HepG2 (cell line): ENCODE results near the gene LDHB. TPM values are rescaled to one million over a fixed set of nuclear protein-coding genes. Genes with fewer than 3 reads are reported as not detected.

ENCODE experiments used
- polyA plus RNA-seq, 8 experiments: library from polyadenylated mRNA; depleted of rRNA in 3 of 8; stranded (reverse) in 7 of 8; unstranded in 1 of 8; fragments of >200 nt; fragmentation: Illumina TruSeq in 4 of 8; extraction: Trizol in 4 of 8; gene quantifications; 2 replicates each; pipeline versions ENCODE4 v1.2.1 to v1.2.3, GENCODE V29; 2011 to 2016; ENCODE audit warnings: low read depth in 4 of 8, missing spikeins in 1 of 8, mixed read lengths in 1 of 8; ENCODE audit not compliant: insufficient read depth in 1 of 8
- total RNA-seq, 5 experiments: library from RNA; depleted of rRNA; stranded (reverse); fragments of >200 nt; fragmentation: Illumina TruSeq; extraction: Trizol; gene quantifications; 2 replicates each; pipeline ENCODE4 v1.2.3, GENCODE V29; 2016; ENCODE audit warnings: low read depth in 1 of 5

Gene LDHB
- total and polyA plus RNA-seq, 2 of the 13 experiments (the other 11 are each of a cell fraction or from before 2014, with no cell fraction given): 0.08 TPM; not detected in 1

Other genes with a start within 250 kb of the LDHB start
- 9.6 and 15.5 TPM in 2 replicates for gene PYROXD1, start 220.2 kb downstream of the LDHB start, total RNA-seq (2016; rRNA removed; fragmentation: Illumina TruSeq; extraction: Trizol)
- 4.3 and 5.0 TPM in 2 replicates for gene PYROXD1, start 220.2 kb downstream of the LDHB start, polyA plus RNA-seq (2011; rRNA removed)
- 41.5 and 71.8 TPM in 2 replicates for gene RECQL, start 156.2 kb downstream of the LDHB start, total RNA-seq (2016; rRNA removed; fragmentation: Illumina TruSeq; extraction: Trizol)
- gene RECQL, start 156.2 kb downstream of the LDHB start, polyA plus RNA-seq (2011; rRNA removed): 5.2 and 7.2 TPM in 2 replicates
- gene GOLT1B, start 156.1 kb downstream of the LDHB start, total RNA-seq (2016; rRNA removed; fragmentation: Illumina TruSeq; extraction: Trizol): 38.4 and 55.5 TPM in 2 replicates
- 19.5 and 23.6 TPM in 2 replicates for gene GOLT1B, start 156.1 kb downstream of the LDHB start, polyA plus RNA-seq (2011; rRNA removed)
- gene SPX, start 131.5 kb downstream of the LDHB start, total RNA-seq (2016; rRNA removed; fragmentation: Illumina TruSeq; extraction: Trizol): 0.07 TPM in 1 of 2 replicates, not detected in the other
- gene SPX, start 131.5 kb downstream of the LDHB start, polyA plus RNA-seq (2011; rRNA removed): 0.16 and 0.30 TPM in 2 replicates
- not detected in 2 replicates for gene GYS2, start 53.0 kb downstream of the LDHB start, total RNA-seq (2016; rRNA removed; fragmentation: Illumina TruSeq; extraction: Trizol)
- gene GYS2, start 53.0 kb downstream of the LDHB start, polyA plus RNA-seq (2011; rRNA removed): not detected in 2 replicates
- gene KCNJ8, start 116.9 kb upstream of the LDHB start, total RNA-seq (2016; rRNA removed; fragmentation: Illumina TruSeq; extraction: Trizol): not detected in 2 replicates
- gene KCNJ8, start 116.9 kb upstream of the LDHB start, polyA plus RNA-seq (2011; rRNA removed): not detected in 2 replicates